A549 (cell line): ENCODE results near the gene PIF1. TPM values are rescaled to one million over a fixed set of nuclear protein-coding genes. Genes with fewer than 3 reads are reported as not detected.

ENCODE experiments used
- ATAC-seq, 2 experiments: fragments of 200-7000 bp in 1 of 2; fragments of >200 bp in 1 of 2; cut with Nextera tagmentation in 1 of 2; cut with Tn5 transposase in 1 of 2; 3 replicates each; pipeline versions ENCODE4 v1.8.0 to v1.9.1; 2018 to 2020; ENCODE audit warnings: mild to moderate bottlenecking in 1 of 2, moderate library complexity in 1 of 2
- CTCF ChIA-PET: fragments of 300-600 bp; sonication (Branson Sonifier 250); formaldehyde crosslinking; extraction: SDS; loops from one replicate; lab custom pipeline; 2021; ENCODE audit warnings: antibody characterized with exemption, inconsistent platforms; lab: Yijun Ruan, JAX
- POLR2A ChIA-PET: fragments of 350-600 bp; formaldehyde crosslinking; extraction: SDS; loops from one replicate; lab custom pipeline; 2021; ENCODE audit warnings: antibody characterized with exemption, inconsistent platforms; lab: Yijun Ruan, JAX
- DNase-seq, 2 experiments: peaks; one replicate each; pipeline versions ENCODE4 v3.0.0 to v3.0.0-alpha.2; 2011 to 2016; ENCODE audit warnings: low read depth in 1 of 2, low spot score in 1 of 2
- FAIRE-seq: peaks from 2 replicates; lab custom pipeline; 2011; peaks lifted over from hg19 to GRCh38; lab: Jason Lieb, UNC
- H3K27ac ChIP-seq, 2 experiments: fragments of >200 bp; sonication (Bioruptor Twin); formaldehyde crosslinking; 3 replicates each; pipeline ENCODE4 v1.5.1; 2016 to 2017
- H3K4me1 ChIP-seq: fragments of >200 bp; sonication (Bioruptor Twin); formaldehyde crosslinking; 3 replicates; pipeline ENCODE4 v1.6.1; 2016
- H3K4me2 ChIP-seq: fragments of >200 bp; sonication (Bioruptor Twin); formaldehyde crosslinking; 3 replicates; pipeline ENCODE4 v1.6.1; 2016
- H3K4me3 ChIP-seq: fragments of >200 bp; sonication (Bioruptor Twin); formaldehyde crosslinking; 3 replicates; pipeline ENCODE4 v1.5.1; 2016
- H3K9me3 ChIP-seq: fragments of >200 bp; sonication (Bioruptor Twin); formaldehyde crosslinking; 3 replicates; pipeline ENCODE4 v1.6.1; 2016
- CHD4 ChIP-seq: fragments of 200-600 bp; sonication (generic); IDR thresholded peaks from 2 replicates; pipeline ENCODE4 v1.6.1; 2016; ENCODE audit warnings: antibody characterized with exemption, mild to moderate bottlenecking, borderline replicate concordance
- CTCF ChIP-seq: fragments of >200 bp; sonication (Bioruptor Twin); formaldehyde crosslinking; IDR thresholded peaks from 3 replicates; pipeline ENCODE4 v1.5.1; 2016
- EHMT2 ChIP-seq: fragments of 200-600 bp; sonication (generic); IDR thresholded peaks from 2 replicates; pipeline ENCODE4 v1.6.1; 2016; ENCODE audit warnings: antibody characterized with exemption, low read depth, mild to moderate bottlenecking, moderate library complexity
- EP300 ChIP-seq, 2 experiments: fragments of >200 bp; sonication (Bioruptor Twin); formaldehyde crosslinking; IDR thresholded peaks; 2 replicates in 1 of 2; 3 replicates in 1 of 2; pipeline ENCODE4 v1.6.1; 2016 to 2017
- ESRRA ChIP-seq: fragments of 150-350 bp; IDR thresholded peaks from 2 replicates; pipeline ENCODE4 v1.6.1; 2014; ENCODE audit warnings: mild to moderate bottlenecking, low read length, borderline replicate concordance
- FOSB ChIP-seq: fragments of 250-450 bp; sonication (Bioruptor Pico); IDR thresholded peaks from 2 replicates; pipeline ENCODE4 v1.5.0; 2020; ENCODE audit warnings: mild to moderate bottlenecking, moderate library complexity
- GATA3 ChIP-seq: IDR thresholded peaks from 2 replicates; pipeline ENCODE4 v1.6.1; 2012; ENCODE audit warnings: borderline replicate concordance
- HMGXB4 ChIP-seq: fragments of 250-450 bp; sonication (Bioruptor Pico); IDR thresholded peaks from 2 replicates; pipeline ENCODE4 v1.5.0; 2021; ENCODE audit warnings: mild to moderate bottlenecking, moderate library complexity, borderline replicate concordance
- HOXA7 ChIP-seq: fragments of 250-450 bp; sonication (Bioruptor Pico); IDR thresholded peaks from 2 replicates; pipeline ENCODE4 v1.5.0; 2020; ENCODE audit warnings: mild to moderate bottlenecking, moderate library complexity
- HOXB5 ChIP-seq: fragments of 250-450 bp; sonication (Bioruptor Pico); IDR thresholded peaks from 2 replicates; pipeline ENCODE4 v1.5.0; 2020; ENCODE audit warnings: mild to moderate bottlenecking, moderate library complexity
- KDM5A ChIP-seq: fragments of 200-600 bp; sonication (generic); IDR thresholded peaks from 2 replicates; pipeline ENCODE4 v1.6.1; 2016; ENCODE audit warnings: antibody characterized with exemption, mild to moderate bottlenecking
- MAFK ChIP-seq: fragments of 450-650 bp; IDR thresholded peaks from 2 replicates; pipeline ENCODE4 v1.6.1; 2014; ENCODE audit not compliant: partially characterized antibody
- PBX3 ChIP-seq: IDR thresholded peaks from 2 replicates; pipeline ENCODE4 v1.6.1; 2012
- RAD21 ChIP-seq, 2 experiments: fragments of >200 bp in 1 of 2; sonication (Bioruptor Twin) in 1 of 2; formaldehyde crosslinking in 1 of 2; IDR thresholded peaks in 1 of 2; conservative IDR thresholded peaks in 1 of 2; 2 replicates in 1 of 2; 3 replicates in 1 of 2; pipeline ENCODE4 v1.6.1; 2012 to 2018; ENCODE audit warnings: inconsistent platforms in 1 of 2
- RCOR1 ChIP-seq: fragments of 150-350 bp; IDR thresholded peaks from 2 replicates; pipeline ENCODE4 v1.6.1; 2014; ENCODE audit warnings: antibody characterized with exemption, low read length, low read depth
- SREBF2 ChIP-seq: fragments of 450-650 bp; IDR thresholded peaks from 2 replicates; pipeline ENCODE4 v1.6.1; 2014; ENCODE audit warnings: mild to moderate bottlenecking, moderate library complexity
- ZFP36 ChIP-seq: fragments of 450-650 bp; IDR thresholded peaks from 2 replicates; pipeline ENCODE4 v1.6.1; 2014; ENCODE audit warnings: borderline replicate concordance; ENCODE audit not compliant: partially characterized antibody
- ZNF302 ChIP-seq: fragments of 250-450 bp; sonication (Bioruptor Pico); IDR thresholded peaks from 2 replicates; pipeline ENCODE4 v1.9.0; 2021; ENCODE audit warnings: inconsistent platforms, mild to moderate bottlenecking, moderate library complexity
- WGBS: methylation state at CpG from one replicate; pipeline ENCODE4 v1.1.6; 2017; ENCODE audit errors: missing lambda C conversion rate; 5-methylcytosine and 5-hydroxymethylcytosine counted together
- polyA plus RNA-seq, 4 experiments: library from polyadenylated mRNA; depleted of rRNA in 3 of 4; stranded (reverse); fragments of >200 nt; fragmentation: RNase III in 1 of 4; extraction: RNeasy Plus Mini Kit Qiagen cat#74134 plus additional on column Dnase treatment in 1 of 4; gene quantifications; 2 replicates in 3 of 4; 3 replicates in 1 of 4; pipeline ENCODE4 v1.2.3, GENCODE V29; 2011 to 2017

Gene PIF1
- polyA plus RNA-seq, 2 of the 4 experiments (the other 2 are of a cell fraction), result 8.5 to 24.9 TPM

- WGBS, result 65% methylated on average over 10 of the region's 10 CpGs
- 0 out of 3 replicates have a peak, but pooled peaks cover 3% of the 10 kb centered on the region for H3K4me1 ChIP-seq
- ATAC-seq, result no peak
- DNase-seq, result no peak
- no peak overlapping the region for H3K4me2 ChIP-seq
- POLR2A ChIA-PET, result no interaction called here
- FAIRE-seq, result no peak
- TF ChIP-seq ZFP36 (no peak), MAFK (peak; percentile 91)
- CTCF ChIA-PET, result interaction anchor here (0.6 to 25.0 kb wide), 49 partner anchors 7 to 315 kb away, joined by 3 to 962 read pairs (median 7); partner anchors contain the start of gene PIF1
- no peak overlapping the region for H3K27ac ChIP-seq
- no peaks in the 10 kb centered on the region for H3K9me3 ChIP-seq
- H3K4me3 ChIP-seq, result no peak overlapping the region
These were observed 16.5 kb downstream of the PIF1 start for GRCh38 chr15:64808785-64809453.

GRCh38 chr15:64807751-64808222 is 17.7 kb downstream of the PIF1 start:
- Histone ChIP-seq H3K4me1 (no peaks in the 10 kb centered on the region), H3K27ac (no peak overlapping the region)
- DNase-seq, result no peak
- no peak for ATAC-seq
- TF ChIP-seq FOSB (CRISPR knock-in tag), result no peak
- no peak for TF ChIP-seq RAD21 (conservative IDR thresholded peaks at IDR 0.05 in 1 of 2, IDR thresholded peaks at IDR 0.05 in 1 of 2)
- no peak for TF ChIP-seq GATA3
- TF ChIP-seq RCOR1, result no peak
- no peak for TF ChIP-seq ZNF302 (CRISPR knock-in tag)
- no peak for TF ChIP-seq SREBF2
- TF ChIP-seq EP300 (IDR thresholded peaks at IDR 0.05), result no peak
- no peak for TF ChIP-seq MAFK
- TF ChIP-seq HOXA7 (CRISPR knock-in tag), result no peak
- TF ChIP-seq ZFP36, result no peak
- no peak for TF ChIP-seq CHD4
- no peak for TF ChIP-seq PBX3
- no peak for TF ChIP-seq CTCF
- TF ChIP-seq HMGXB4 (CRISPR knock-in tag), result no peak
- TF ChIP-seq KDM5A, result no peak
- TF ChIP-seq EHMT2, result no peak
- no peak for TF ChIP-seq HOXB5 (CRISPR knock-in tag)
- no peak for TF ChIP-seq ESRRA
- TF ChIP-seq, all 56 proteins: peak for 0
- FAIRE-seq, result no peak
- WGBS, result 100% methylated on average over 1 of the region's 6 CpGs
- POLR2A ChIA-PET, result no interaction called here
- CTCF ChIA-PET, result interaction anchor here (1.8 to 25.0 kb wide), 8 partner anchors 13 to 124 kb away, joined by 5 to 962 read pairs (median 36); no protein-coding TSS in a partner anchor
- H3K4me3 ChIP-seq, result no peak overlapping the region
- no peak overlapping the region for H3K4me2 ChIP-seq
- no peaks in the 10 kb centered on the region for H3K9me3 ChIP-seq
